AG04450 (cell line): ENCODE results near the gene FMC1. TPM values are rescaled to one million over a fixed set of nuclear protein-coding genes. Genes with fewer than 3 reads are reported as not detected.

Source experiments
- CTCF ChIA-PET: fragments of 300-600, 350-600 bp; formaldehyde crosslinking; extraction: SDS; loops from one replicate; lab custom pipeline; 2022; ENCODE audit warnings: antibody characterized with exemption, inconsistent platforms; lab: Charles Lee
- POLR2A ChIA-PET: fragments of 350-600 bp; formaldehyde crosslinking; extraction: SDS; loops from one replicate; lab custom pipeline; 2021; ENCODE audit warnings: antibody characterized with exemption, inconsistent platforms; lab: Yijun Ruan, JAX
- DNase-seq: peaks from one replicate; pipeline ENCODE4 v3.0.0-alpha.2; 2011; ENCODE audit warnings: low read depth, low spot score
- H3K27ac ChIP-seq: one replicate; pipeline ENCODE4 v1.5.1; 2012; ENCODE audit warnings: low read depth, low read length, control low read depth
- H3K27me3 ChIP-seq: one replicate; pipeline ENCODE4 v1.6.0; 2012; ENCODE audit warnings: low read length; ENCODE audit not compliant: control insufficient read depth, insufficient read depth
- H3K4me3 ChIP-seq: 2 replicates; pipeline ENCODE4 v1.5.1; 2011; ENCODE audit warnings: mild to moderate bottlenecking, low read depth, low read length, control low read depth
- H3K9me3 ChIP-seq: 2 replicates; pipeline ENCODE4 v1.5.1; 2012; ENCODE audit warnings: low read length; ENCODE audit not compliant: control insufficient read depth, insufficient read depth
- polyA plus RNA-seq: library from polyadenylated mRNA; depleted of rRNA; stranded (reverse); fragments of >200 nt; gene quantifications from 2 replicates; pipeline ENCODE4 v1.2.3, GENCODE V29; 2011
- TF ChIP-seq, protein P1 (sequence below): IDR thresholded peaks from 2 replicates; pipeline ENCODE4 v1.5.1; 2011; ENCODE audit warnings: low read depth, low read length, control low read depth, inconsistent platforms

The FMC1 gene
- polyA plus RNA-seq, 1 experiment = 8.8 TPM

DNA sequence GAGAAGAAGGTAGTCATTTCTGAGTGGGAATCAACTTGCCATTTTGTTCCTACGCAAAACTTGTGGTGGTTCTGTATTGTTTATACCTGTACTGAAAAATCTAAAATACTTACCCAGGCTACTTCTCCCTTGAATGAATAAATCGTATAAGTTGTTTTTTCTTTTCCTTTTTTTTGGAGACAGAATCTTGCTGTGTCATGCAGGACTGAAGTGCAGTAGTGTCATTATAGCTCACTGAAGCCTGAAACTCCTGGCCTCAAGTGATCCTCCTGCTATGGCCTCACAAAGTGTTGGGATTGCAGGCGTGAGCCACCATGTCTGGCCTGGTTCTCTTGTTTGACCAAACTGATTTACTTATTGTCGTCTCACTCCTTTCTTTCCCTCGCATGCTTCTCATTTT is 46.5 kb downstream of the FMC1 start:
- no peak overlapping the region for H3K4me3 ChIP-seq
- ChIA-PET POLR2A (no interaction called here), CTCF (interaction anchor here (1.3 kb wide), 1 partner anchor 47 kb away, joined by 3 read pairs; no protein-coding TSS in a partner anchor)

DNA sequence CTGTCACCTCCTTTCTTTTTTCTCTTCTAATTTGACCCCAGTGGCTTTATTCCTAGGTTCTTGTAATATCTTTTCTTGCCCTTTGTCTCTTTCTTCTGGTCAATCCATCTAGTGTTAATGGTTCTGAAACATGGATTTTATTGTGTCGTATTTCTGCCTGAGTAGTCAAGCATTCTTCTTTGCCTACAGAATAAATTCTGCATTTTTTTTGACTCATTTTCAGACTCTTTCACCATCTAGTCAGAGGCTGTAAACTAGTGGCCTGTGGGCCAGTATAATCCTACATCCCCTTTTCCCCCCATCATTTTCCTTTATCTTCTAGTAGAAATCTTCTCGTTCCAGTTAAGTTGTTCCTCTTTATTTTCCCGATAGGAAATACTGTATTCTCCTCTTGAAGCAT is 48.0 kb downstream of the FMC1 start:
- ChIA-PET POLR2A (interaction anchor here (0.7 kb wide), 1 partner anchor 29 kb away, joined by 4 read pairs; the partner anchor contains the start of gene LUC7L2), CTCF (interaction anchor here (0.9 kb wide), 1 partner anchor 45 kb away, joined by 7 read pairs; no protein-coding TSS in a partner anchor)
- no peaks in the 10 kb centered on the region for H3K27me3 ChIP-seq
- H3K9me3 ChIP-seq = no peaks in the 10 kb centered on the region
- no peak for DNase-seq
- TF ChIP-seq, protein P1, sequence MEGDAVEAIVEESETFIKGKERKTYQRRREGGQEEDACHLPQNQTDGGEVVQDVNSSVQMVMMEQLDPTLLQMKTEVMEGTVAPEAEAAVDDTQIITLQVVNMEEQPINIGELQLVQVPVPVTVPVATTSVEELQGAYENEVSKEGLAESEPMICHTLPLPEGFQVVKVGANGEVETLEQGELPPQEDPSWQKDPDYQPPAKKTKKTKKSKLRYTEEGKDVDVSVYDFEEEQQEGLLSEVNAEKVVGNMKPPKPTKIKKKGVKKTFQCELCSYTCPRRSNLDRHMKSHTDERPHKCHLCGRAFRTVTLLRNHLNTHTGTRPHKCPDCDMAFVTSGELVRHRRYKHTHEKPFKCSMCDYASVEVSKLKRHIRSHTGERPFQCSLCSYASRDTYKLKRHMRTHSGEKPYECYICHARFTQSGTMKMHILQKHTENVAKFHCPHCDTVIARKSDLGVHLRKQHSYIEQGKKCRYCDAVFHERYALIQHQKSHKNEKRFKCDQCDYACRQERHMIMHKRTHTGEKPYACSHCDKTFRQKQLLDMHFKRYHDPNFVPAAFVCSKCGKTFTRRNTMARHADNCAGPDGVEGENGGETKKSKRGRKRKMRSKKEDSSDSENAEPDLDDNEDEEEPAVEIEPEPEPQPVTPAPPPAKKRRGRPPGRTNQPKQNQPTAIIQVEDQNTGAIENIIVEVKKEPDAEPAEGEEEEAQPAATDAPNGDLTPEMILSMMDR = no peak
- no peak overlapping the region for H3K4me3 ChIP-seq
- H3K27ac ChIP-seq = no peak overlapping the region

More for the DNA sequence above, 46.5 kb downstream of the FMC1 start:
- DNase-seq = no peak
- TF ChIP-seq, protein P1 = no peak
- no peaks in the 10 kb centered on the region for H3K27me3 ChIP-seq
- no peak overlapping the region for H3K27ac ChIP-seq
- no peaks in the 10 kb centered on the region for H3K9me3 ChIP-seq

DNA sequence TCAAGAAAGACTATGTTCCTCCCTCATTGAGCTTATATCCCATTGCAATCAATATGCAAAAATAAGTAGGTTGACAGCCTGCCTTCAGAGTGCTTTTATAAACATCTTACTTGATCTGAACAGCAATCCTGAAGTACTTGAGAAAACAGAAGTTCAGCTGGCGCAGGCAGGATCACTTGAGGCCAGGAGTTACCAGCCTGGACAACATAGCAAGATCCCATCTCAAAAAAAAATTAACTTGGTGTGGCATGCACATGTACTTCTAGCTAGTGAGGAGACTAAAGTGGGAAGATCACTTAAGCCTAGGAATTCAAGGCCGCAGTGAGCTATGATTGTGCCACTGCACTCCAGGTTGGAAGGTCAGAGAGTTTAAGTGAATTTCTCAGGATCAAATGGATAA is 48.6 kb downstream of the FMC1 start:
- H3K9me3 ChIP-seq = no peaks in the 10 kb centered on the region
- H3K27ac ChIP-seq = no peak overlapping the region
- H3K27me3 ChIP-seq = no peaks in the 10 kb centered on the region
- H3K4me3 ChIP-seq = no peak overlapping the region
- TF ChIP-seq, protein P1 = no peak
- ChIA-PET CTCF (interaction anchor here (1.0 kb wide), 1 partner anchor 45 kb away, joined by 3 read pairs; no protein-coding TSS in a partner anchor), POLR2A (interaction anchor here (0.7 kb wide), 1 partner anchor 308 kb away, joined by 3 read pairs; no protein-coding TSS in a partner anchor)
- no peak for DNase-seq

DNA sequence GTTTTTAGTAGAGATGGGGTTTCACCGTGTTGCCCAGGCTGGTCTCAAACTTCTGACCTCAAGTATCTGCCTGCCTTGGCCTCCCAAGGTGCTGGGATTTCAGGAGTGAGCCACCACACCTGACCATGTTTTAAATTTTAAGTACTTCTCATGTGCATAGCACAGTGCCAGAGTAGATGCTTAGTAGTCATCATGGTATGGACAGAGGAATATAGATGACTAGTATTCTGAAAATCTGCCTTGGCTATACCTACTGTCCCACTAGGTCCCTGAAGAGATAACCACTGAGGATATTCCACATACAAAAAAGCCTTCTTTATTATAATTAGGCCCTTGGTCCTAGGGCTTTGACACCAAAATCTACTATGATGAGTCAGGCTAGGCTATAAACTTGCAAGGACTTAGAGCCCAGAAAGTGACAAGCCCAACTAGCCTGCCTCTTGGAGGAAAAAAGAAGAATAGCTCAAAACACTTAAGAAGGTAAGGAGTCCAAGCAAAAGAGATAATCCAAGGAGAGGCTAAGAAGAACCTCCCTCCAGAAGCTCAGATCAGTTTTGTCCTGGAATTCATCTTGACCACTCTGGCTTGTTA is 52.6 kb downstream of the FMC1 start:
- no peak for DNase-seq

DNA sequence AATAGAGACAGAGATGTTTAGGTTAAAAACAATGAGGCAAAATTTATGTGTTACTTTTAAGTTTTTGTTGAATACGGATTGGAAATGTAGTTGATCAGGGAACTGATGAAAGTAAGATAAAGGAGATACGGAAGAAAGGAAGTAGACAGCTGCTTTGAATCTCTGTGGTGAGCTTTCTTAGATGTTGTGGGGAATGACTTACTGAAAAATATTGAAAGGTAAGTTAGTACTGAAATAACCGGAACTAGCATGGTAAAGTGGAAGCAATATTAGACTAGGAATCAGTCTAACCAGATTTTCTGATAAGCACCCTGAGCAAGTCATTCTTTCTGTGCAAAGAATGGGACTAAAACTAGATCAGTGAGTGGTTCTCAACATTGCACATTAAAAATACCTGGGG is 53.4 kb downstream of the FMC1 start:
- Histone ChIP-seq H3K27ac (no peak overlapping the region), H3K27me3 (no peaks in the 10 kb centered on the region), H3K9me3 (no peaks in the 10 kb centered on the region), H3K4me3 (no peak overlapping the region)
- TF ChIP-seq, protein P1 = no peak
- POLR2A ChIA-PET = no interaction called here
- CTCF ChIA-PET = interaction anchor here (2.5 kb wide), 1 partner anchor 40 kb away, joined by 21 read pairs; no protein-coding TSS in a partner anchor
- no peak for DNase-seq

More for the DNA sequence above, 52.6 kb downstream of the FMC1 start:
- ChIA-PET POLR2A (no interaction called here), CTCF (interaction anchor here (2.5 kb wide), 1 partner anchor 41 kb away, joined by 21 read pairs; no protein-coding TSS in a partner anchor)
- TF ChIP-seq, protein P1 = no peak
- no peak overlapping the region for H3K4me3 ChIP-seq
- no peak overlapping the region for H3K27ac ChIP-seq
- no peaks in the 10 kb centered on the region for H3K27me3 ChIP-seq
- no peaks in the 10 kb centered on the region for H3K9me3 ChIP-seq
